ENCODE measurements around the gene SLC44A2. TPM values are rescaled to one million over a fixed set of nuclear protein-coding genes. Genes with fewer than 3 reads are reported as not detected.

Gene SLC44A2
- total and polyA plus RNA-seq, 2 of the 13 experiments (the other 11 are each of a cell fraction or from before 2014, with no cell fraction given) = 2.4 to 5.6 TPM

GRCh38 chr19:10602330-10603083 lies 22.8 kb upstream of the SLC44A2 start (continued):
- TF ChIP-seq ONECUT2 (CRISPR knock-in tag; IDR thresholded peaks at IDR 0.05) (no peak), TARDBP (CRISPR knock-in tag; IDR thresholded peaks at IDR 0.05) (no peak), NR2F1 (CRISPR knock-in tag; IDR thresholded peaks at IDR 0.05) (no peak), ZNF788 (CRISPR knock-in tag; IDR thresholded peaks at IDR 0.05; ENCODE audit: borderline replicate concordance) (peak; percentile 35; the same call in 1 of the 2 replicates), ZNF792 (CRISPR knock-in tag; IDR thresholded peaks at IDR 0.05) (0 out of 2 replicates have a peak, but pooled peaks have one; percentile 13), SSRP1 (CRISPR knock-in tag; IDR thresholded peaks at IDR 0.05) (no peak), ZNF142 (CRISPR knock-in tag; IDR thresholded peaks at IDR 0.05) (0 out of 2 replicates have a peak, but pooled peaks have one; percentile 53), GATAD1 (CRISPR knock-in tag; IDR thresholded peaks at IDR 0.05) (no peak), ZFX (CRISPR knock-in tag; IDR thresholded peaks at IDR 0.05; ENCODE audit: low read depth) (peak; percentile 38; the same call in 1 of the 2 replicates), ZBTB3 (CRISPR knock-in tag; IDR thresholded peaks at IDR 0.05; ENCODE audit: borderline replicate concordance, low read depth) (no peak), POLR2G (IDR thresholded peaks at IDR 0.05; ENCODE audit: low read depth, low read length) (no peak), MLXIP (CRISPR knock-in tag; IDR thresholded peaks at IDR 0.05; ENCODE audit: borderline replicate concordance) (no peak), ZNF674 (CRISPR knock-in tag; IDR thresholded peaks at IDR 0.05; ENCODE audit: low read depth) (no peak), ZNF703 (CRISPR knock-in tag; IDR thresholded peaks at IDR 0.05; ENCODE audit: borderline replicate concordance) (no peak), JARID2 (CRISPR knock-in tag; IDR thresholded peaks at IDR 0.05; ENCODE audit: insufficient replicate concordance) (no peak), MEIS1 (CRISPR knock-in tag; IDR thresholded peaks at IDR 0.05; ENCODE audit: borderline replicate concordance) (no peak), ZNF512B (CRISPR knock-in tag; IDR thresholded peaks at IDR 0.05; ENCODE audit: borderline replicate concordance) (no peak)

Measured in HepG2 (cell line).